ENCODE measurements around the gene FAM187B.
A peak's percentile ranks its signal among the peaks of the same experiment; 100 is the strongest.
"Not testable (repeated sequence)": the region's sequence is repeated elsewhere in the genome, so short reads cannot be mapped to it uniquely, and the experiment has no call there.

The FAM187B gene

DNA sequence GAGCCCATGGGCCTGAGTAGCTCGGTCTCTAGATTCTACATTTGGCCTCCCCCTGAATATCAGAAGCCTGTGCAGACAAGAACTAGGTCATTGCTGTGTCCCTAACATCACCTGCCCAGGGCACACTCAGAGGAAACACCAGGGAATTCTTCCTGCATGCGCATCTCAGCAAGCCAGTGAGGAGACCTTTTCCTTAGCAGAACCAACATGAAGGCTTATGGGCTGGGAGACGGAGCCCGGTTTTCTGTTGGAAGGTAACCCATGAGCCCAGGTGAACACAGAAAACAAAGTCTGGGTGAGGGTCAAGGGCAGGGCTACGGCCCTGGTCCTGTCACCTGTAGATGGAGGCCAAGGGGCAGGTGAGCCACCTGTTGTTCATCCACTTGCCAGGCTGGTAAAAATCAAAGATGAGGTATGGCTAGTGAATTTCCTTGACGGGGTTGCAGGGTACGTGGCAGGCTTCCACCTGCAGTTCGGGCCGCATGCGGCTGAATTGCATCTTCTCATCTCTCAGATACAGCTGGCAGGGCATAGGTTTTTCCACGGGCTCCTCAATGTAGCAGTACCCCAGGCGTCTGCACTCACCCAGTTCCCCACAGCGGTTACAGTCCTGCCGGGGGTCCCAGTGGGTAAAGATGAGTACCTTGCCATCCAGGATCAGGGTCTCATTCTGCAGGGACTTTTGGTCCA, 3.6 kb upstream of the FAM187B start:
- DNase-seq: no peak

DNA sequence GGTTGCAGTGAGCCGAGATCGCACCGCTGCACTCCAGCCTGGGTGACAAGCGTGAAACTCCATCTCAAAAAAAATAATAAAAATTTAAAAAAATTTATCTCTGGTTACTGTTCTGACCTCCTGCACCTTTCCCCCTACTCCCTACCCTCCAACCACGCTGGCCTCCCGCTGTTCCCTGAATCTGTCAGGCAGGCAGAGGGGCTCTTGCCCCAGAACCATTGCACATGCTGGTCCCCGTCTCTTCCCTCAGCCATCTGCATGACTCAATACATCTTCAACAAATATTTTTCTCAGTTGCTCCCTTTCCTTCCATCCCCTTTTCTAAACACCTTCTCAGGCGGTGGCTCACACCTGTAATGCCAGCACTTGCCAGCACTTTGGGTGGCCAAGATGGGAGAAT, 1.1 kb upstream of the FAM187B start:
- DNase-seq: no peak

DNA sequence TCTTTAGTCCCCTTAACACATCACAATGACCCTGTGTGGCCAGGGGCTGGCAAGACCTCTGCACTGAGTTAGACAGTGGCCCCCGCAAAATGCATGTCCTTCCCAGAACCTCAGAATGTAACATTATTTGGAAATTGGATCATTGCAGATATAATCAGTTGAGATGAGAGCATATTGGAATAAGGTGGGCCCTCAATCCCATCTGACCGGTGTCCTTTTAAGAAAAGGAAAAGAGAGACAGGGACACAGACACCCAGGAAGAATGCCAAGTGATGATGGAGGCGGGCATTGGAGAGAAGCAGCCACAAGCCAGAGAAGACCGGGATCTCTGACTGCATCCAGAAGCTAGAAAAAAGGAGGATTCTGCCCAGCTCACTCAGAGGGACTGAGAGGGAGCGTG, 1.8 kb downstream of the FAM187B start:
- no peak for DNase-seq

DNA sequence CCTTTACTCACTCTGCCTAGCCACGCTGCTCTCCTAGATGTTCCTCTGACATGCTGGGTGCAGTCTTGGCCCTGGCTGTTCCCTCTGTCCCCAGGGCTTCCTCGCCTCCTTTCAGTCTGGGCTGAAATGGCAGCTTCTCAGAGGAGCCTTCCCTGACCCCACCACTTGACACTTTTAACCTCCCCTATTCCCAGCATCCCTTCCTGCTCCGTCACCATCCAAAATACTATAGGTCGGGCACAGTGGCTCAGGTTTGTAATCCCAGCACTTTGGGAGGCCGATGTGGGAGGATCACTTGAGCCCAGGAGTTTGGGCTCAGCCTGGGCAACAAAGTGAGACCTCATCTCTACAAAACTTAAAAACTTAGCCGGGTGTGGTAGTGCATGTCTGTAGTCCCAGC, 2.6 kb downstream of the FAM187B start:
- no peak for DNase-seq

DNA sequence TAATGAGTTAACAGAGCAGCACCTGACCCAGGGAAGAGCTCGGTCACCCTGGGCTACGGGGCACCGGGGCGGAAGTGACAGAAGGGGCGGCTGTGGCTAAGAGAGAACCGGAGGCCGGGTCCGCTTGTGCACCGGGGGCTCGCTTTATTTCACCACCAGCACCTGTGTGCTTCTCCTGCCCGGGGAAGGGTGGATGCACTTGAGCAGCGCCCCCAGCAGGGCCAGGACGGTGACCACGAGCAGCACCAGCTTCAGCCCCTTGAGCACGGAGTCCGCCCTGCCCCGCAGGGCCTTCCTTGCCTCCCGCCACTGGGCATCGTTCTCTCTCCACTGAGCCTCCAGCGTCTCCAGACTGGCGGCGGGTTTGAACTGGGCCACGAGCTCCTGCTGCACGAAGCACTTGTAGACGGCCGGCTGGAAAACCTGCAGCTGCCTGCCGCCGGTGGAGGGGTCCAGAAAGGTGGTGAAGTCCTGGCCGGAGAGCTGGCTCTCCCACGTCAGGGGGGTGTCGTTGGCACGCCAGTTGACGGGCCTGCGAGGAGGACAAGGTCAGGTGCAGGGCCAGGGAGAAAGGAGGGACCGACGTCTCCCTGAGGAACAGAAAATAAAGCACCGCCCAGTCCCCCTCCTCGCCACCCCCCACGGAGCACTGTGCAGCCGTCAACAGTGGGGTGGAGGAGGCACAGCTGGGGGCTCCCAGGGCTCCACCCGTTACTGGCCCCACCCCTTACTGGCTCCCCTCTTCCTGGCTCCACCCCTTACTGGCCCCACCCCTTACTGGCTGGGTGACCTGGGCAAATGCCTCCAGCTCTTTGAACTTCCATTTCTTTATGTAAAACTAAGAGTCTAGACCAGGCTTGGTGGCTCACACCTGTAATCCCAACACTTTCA, 3.6 kb downstream of the FAM187B start:
- DNase-seq: peak; percentile 33

DNA sequence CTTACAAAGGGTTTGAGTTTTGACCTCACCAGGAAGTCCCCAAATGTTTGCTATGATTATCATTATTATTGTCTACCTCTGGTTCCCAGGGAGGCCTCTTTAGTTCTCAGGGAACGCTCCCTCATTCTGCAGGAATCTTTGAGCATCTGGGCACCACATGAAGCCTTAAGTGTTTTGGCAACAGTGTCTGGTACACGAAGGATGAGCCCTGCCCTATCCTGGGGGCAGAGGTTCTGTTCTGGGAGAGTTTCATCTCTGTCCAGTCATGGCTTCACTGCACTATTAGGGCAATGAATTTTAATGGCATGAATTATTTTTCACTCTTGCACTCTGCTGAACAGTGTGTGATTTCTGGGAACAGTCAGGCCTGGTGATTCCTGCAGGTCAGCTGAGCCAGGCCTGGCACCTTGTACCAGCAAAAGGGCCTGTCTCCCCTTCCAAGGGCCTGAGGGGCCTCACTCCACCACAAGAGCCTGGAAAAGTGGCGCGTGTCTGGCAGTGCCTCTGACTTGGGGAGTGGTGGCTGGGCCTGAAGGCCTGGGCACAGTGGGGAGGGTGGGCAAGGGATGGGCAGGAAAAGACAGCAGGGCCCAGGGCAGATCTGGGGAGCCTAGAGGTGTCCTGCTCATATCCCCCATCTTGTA, 4.6 kb downstream of the FAM187B start:
- DNase-seq: no peak

DNA sequence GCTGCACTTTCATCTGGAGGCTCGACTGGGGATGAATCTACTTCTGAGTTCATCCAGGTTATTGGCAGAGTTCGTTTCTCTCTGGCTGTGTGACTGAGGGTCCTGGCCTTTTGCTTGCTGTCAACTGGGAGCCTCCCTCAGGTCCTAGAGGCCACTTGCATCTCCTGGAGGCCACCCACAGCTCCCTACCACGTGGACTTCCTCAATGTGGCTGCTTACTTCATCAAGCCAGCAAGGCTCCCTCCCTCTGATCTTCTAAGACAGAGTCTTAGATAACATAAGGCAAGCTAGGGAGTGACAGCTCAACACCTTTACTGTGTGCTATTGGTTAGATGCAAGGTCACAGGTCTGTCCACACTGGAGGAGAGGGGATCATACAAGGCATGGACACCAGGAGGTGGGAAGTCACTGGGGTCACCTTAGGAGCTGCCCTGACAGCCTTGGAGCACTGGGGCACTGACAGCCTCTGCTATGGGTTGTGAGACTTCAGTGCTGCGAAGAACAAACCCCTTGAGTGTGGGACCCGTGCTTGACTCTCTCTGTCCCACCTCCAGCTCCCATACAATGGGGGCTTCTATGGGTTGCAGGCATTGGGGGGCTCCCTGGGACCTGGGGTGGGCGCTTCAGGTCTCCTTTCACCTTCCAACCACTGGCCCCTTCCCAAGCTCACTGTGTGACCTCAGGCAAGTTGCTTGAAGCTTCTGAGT, 5.3 kb downstream of the FAM187B start:
- no peak for DNase-seq

DNA sequence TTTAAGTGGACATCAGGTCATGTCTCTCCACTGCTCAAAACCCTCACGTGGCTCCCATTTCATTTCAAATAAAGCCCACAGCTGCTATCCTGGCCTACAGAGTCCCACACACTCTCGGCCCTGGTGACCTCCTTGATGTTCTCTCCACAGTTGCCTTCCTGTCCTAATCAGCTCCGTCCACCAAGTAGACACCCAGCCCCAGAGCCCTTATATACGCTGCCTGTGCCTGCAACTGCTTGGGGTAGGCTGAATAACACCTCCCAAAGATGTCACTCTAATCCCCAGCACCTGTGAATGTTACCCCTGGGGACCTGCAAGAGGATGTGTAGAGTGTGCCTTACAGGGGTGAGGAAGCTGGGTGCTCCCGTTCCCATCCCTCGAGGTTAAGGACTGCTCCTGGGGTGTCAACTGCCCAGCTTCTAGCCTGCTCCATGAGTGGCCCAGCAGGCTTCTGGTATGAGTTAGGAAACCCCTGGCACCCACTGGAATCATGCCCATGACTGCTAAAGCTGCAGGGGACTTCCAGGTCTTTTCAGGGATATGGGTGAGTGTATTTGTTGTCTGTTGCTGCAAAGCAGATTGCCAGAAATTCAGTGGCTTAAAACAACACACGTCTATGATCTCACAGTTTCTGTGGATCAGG, 6.0 kb downstream of the FAM187B start:
- no peak for DNase-seq

DNA sequence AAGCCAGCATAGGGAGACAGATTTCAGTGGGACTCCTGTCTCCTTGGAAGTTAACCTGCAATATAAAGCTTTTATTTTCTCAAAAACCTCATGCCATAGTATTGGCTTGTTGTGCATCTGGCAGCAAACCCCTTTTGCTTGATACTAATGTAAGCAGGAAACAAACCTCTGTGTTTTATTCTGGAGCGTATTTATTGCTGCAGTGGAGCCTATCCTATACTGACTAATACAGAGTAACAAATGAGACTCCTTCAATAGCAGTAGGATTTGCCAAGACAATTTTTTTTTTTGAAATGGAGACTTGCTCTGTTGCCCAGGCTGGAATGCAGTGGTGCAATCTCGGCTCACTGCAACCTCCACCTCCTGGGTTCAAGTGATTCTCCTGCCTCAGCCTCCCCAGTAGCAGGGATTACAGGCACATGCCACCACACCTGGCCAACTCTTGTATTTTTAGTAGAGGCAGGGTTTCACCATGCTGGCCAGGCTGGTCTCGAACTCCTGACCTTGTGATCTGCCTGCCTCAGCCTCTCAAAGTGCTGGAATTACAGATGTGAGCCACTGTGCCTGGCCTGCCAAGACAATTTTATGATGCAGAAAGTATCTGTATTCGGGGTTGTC, 7.5 kb downstream of the FAM187B start:
- DNase-seq: not testable (repeated sequence)

DNA sequence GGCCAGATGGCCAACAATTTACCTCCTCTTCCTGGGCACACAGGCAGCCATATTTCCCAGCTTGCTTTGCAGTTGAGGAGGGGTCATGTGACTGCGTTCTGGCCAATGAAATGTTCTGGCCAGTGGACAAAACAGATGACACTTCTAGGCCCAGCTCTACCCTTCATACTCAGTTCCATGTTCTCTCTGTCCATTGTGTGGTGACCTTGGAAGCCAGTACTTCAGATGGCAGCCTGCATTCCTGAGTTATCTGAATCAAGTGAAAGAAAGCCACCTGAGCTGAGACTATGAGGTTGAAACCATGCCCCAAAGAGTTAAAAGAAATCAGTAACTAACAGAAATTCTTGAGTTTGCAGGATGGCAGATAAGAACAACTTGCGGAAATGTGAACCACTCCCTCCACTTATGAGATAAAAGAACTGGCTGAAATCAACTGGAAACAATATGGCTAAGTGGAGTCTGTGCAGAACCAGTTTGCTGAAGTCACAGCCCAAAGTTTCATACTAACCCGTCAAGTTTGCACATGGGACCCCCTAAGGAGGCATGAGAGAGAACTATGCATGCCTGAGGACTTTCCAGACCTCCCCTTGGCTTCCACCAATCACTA, 8.1 kb downstream of the FAM187B start:
- no peak for DNase-seq

DNA sequence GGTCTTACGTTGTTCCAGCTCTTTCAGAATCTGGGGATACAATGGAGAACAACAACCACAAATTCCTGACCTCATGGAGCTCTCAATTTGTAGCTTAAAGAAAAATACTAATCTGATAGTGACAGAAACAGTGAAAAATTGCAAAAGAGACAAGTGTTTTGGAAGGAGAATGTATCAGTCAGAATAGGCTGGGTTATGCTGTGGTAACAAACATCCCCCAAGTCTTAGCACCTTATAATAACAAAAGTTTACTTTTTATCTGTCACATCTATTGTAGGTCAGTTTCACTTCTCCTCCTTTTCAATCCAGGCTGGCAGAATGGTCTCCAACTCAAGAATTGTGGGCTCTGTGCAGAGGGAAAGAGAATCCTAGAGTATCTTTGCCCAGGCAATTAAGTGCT, 9.5 kb downstream of the FAM187B start:
- DNase-seq: no peak

DNA sequence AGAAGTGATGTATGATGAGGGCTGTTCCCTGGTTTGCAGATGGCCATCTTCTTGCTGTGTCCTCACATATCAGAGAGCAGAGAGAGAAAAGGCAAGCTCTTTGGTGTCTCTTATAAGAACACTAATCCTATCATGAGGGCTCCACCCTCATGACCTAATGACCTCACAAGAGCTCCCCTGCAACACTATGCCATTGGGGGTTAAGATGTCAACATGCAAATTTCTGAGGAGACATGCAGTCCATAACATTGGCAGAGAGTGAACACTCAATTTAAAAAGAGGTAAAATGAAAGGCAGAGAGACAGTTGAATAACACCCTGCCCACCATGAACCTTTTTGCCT, 10.9 kb downstream of the FAM187B start:
- no peak for DNase-seq

DNA sequence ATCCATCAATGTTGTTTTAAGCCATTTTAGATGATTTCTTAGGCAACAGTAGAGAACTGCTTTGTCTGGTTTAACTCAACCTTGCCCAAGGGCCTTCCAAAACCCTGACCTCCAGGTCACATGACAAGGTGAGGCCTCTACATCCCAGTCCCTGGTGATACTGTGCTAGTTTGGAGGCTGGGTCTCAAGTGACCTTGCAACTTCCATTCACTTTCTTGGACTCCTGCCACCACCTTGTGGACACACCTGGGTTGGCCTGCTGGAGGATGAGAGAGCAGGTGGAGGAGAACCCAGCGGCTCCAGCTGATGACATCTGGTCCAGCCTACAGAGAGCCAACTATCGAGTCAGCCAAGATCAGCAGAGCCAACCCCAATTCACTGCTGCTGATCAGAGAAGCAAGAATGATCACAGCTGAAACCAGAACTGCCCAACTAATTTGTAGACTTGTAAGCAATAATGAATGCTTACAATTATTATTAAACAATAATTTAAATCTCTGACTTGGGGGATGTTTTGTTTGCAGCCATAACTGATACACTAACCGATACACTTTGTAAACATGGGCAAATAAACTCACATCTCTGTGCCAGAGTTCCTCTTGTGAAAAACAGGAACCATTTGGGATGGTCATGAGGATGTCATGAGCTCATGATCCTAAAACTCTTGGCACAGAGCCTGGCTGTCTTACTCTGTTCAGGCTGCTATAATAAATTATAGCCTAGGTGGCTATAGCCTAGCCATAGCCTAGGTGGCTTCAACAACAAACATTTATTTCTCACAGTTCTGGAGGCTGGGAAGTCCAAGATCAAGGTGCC, 11.5 kb downstream of the FAM187B start:
- peak; percentile 57 for DNase-seq

DNA sequence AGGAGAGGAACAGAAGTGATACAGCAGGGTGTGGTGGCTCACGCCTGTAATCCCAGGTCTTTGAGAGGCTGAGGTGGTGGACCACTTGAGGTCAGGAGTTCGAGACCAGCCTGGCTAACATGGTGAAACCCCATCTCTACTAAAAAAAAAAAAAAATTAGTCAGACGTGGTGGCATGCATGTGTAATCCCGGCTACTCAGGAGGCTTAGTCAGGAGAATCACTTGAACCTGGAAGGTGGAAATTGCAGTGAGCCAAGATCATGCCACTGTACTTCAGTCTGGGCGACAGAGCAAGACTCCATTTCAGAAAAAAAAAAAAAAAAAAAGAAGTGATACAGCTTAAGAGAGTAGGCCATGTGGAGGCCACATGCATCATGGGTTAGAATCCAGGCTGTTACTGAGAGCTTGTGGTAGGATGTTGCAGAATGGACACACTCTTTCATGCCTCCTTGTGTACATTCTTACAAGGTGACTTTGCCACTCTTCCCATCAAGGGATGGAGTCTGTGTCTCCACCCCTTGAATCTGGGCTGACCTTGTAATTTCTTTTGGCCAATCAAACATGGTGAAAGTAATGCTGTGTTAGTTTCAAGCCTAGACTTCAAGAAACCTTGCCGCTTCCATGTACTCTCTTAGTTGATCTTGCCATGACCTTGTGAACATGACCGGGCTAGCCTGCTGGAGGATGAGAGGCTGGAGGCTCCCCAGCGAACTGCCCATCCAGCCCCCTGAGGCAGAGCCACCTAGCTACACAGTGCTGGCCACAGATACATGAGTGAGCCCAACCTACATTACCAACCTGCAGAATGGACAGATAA, 12.3 kb downstream of the FAM187B start:
- peak; percentile 22 for DNase-seq

DNA sequence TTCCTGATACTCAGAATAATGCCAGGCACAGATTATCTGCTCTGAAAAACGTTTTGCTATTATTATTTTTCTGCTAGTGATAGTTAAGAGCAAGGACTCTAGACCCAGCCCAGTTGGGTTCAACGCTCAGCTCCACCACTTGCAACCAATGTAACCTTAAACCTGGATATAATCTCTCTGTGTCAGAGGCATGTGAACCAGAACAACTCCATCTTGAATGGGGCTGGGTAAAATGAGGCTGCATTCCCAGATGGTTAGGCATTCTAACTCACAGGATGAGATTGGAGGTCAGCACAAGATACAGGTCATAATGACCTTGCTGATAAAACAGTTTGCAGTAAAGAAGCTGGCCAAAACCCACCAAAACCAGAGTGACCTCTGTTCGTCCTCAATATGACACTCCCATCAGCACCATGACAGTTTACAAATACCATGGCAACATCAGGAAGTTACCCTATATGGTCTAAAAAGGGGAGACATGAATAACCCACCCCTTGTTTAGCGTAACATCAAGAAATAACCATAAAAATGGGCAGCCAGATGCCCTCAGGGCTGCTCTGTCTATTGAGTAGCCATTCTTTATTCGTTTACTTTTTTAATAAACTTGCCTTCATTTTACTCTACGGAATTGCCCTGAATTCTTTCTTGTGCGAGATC, 13.6 kb downstream of the FAM187B start:
- DNase-seq: no peak

DNA sequence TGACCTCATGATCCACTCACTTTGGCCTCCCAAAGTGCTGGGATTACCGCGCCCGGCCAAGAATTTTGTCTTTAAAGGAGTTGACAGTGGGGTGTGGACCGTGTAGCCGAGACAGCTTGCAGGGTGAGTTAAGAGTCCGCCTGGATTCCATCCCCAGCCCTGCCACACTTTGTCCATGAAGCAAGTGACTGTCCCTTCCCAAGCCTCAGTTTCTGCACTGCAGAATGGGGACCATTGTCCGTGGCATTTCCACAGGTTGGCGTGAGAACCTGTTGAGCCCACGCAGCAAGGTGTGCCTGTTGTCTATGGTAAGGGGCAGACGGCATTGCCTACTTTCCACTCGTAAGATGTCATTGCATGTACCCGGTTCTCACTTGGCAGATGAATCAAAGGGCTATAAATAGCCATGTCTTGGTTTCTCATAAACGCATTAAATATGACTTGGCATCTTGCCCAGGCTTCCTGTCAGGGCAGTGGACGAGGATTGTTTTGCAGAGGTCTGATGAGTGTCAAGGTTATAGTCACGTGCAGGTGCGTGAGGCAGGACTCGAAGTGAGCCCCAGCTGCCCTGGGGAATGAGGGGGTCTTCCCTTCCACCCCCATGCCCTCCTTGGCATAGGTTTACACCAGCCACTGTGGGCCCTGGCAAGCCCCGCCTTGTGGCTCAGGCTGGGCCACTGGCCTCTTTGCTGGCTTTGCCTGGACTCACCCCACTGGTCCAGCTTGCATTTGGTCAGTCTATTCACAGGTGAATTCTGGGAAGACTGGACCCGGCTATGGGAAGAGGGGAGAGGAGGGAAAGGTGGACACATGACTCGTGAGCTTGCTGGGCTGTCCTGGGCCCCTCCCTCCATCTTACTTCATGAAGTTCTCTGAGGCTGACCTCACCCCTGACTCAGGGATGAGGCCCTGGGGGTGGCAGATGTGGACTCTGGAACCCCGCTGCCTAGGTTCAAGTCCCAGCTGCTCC, 14.6 kb downstream of the FAM187B start:
- DNase-seq: peak; percentile 92

DNA sequence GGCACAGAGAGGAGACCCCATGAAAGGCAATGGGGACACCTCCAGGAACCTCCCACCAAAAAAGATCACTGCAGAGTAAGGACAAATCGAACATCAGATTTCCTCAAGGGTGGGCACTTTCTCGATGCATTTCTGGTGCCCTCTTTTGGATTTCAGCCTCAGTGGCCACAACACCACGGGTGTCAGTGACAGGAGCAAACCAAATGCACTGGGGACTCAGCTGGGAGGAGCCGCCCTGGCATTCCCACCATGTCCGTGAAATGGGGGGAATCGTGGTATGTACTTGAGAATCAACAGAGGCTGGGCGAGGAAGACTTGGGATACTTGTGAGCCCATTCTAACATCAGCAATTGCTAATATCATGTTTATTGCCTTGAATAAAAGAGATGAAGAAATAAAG, 16.3 kb downstream of the FAM187B start:
- no peak for DNase-seq

DNA sequence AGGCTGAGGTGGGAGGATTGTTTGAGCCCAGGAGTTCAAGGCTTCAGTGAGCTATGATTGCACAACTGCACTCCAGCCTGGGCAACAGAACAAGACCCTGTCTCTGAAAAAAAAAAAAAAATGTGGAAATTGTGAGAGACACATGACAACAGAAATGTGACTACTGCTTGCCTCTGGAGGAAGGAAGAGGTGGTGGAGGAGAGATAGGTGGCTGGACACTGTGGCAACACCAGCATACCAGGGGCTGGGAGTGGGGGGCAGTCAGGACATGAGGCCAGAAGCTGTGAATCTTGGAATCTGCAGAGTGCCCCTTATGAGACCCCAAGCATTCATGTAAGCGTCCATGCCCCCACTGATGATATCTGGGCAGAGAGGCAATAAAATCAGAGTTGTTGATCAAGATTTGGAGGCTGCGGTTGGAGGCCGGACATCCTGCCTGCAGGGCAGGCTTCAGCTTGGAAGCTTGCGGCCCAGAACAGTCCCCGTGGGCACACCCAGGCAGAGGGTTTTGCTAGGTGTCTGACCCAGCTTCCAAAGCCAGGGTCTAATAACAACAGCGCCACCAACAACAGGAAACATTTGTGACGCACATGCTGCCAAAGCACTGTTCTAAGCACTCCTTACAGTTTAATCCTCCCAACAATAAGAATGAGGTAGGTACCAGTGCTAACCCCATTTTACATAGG, 16.9 kb downstream of the FAM187B start:
- peak; percentile 94 for DNase-seq

Data from CD4-positive, alpha-beta T cell treated with Interferon gamma for 1 hour (primary cell).